GM03348 (cell line): ENCODE results near the gene ABCC9.
"Not testable (repeated sequence)": the region's sequence is repeated elsewhere in the genome, so short reads cannot be mapped to it uniquely, and the experiment has no call there.

Experiments
- DNase-seq: peaks from one replicate; pipeline ENCODE4 v3.0.0; 2012; ENCODE audit warnings: low spot score

The ABCC9 gene

GRCh38 chr12:21815306-21816062 lies 125.7 kb downstream of the ABCC9 start:
- no peak for DNase-seq

- no peak for DNase-seq
These were observed 126.4 kb downstream of the ABCC9 start for GRCh38 chr12:21814814-21815213.

- DNase-seq, result no peak
These were observed 126.9 kb downstream of the ABCC9 start for GRCh38 chr12:21814327-21814726.

- no peak for DNase-seq
These were observed 127.5 kb downstream of the ABCC9 start for GRCh38 chr12:21813751-21814150.

- DNase-seq, result no peak
These were observed 128.1 kb downstream of the ABCC9 start for GRCh38 chr12:21813125-21813524.

GRCh38 chr12:21812340-21812739 lies 128.9 kb downstream of the ABCC9 start:
- DNase-seq, result not testable (repeated sequence)

GRCh38 chr12:21809100-21809499 lies 132.1 kb downstream of the ABCC9 start:
- no peak for DNase-seq

GRCh38 chr12:21806255-21806654 lies 135.0 kb downstream of the ABCC9 start:
- DNase-seq, result no peak

GRCh38 chr12:21801522-21802288 lies 139.5 kb downstream of the ABCC9 start:
- DNase-seq, result no peak

GRCh38 chr12:21800011-21800410 lies 141.2 kb downstream of the ABCC9 start:
- DNase-seq, result no peak

GRCh38 chr12:21797539-21797938 lies 143.7 kb downstream of the ABCC9 start:
- no peak for DNase-seq

GRCh38 chr12:21795648-21796328 lies 145.4 kb downstream of the ABCC9 start:
- DNase-seq, result no peak

GRCh38 chr12:21794807-21795595 lies 146.2 kb downstream of the ABCC9 start:
- not testable (repeated sequence) for DNase-seq

GRCh38 chr12:21789687-21790086 lies 151.5 kb downstream of the ABCC9 start:
- DNase-seq, result not testable (repeated sequence)

GRCh38 chr12:21788089-21788983 lies 152.9 kb downstream of the ABCC9 start:
- no peak for DNase-seq

GRCh38 chr12:21786041-21786531 lies 155.1 kb downstream of the ABCC9 start:
- no peak for DNase-seq

GRCh38 chr12:21782723-21783122 lies 158.5 kb downstream of the ABCC9 start:
- DNase-seq, result not testable (repeated sequence)

GRCh38 chr12:21780786-21781185 lies 160.4 kb downstream of the ABCC9 start:
- DNase-seq, result no peak

GRCh38 chr12:21776175-21776574 lies 165.1 kb downstream of the ABCC9 start:
- DNase-seq, result no peak

- DNase-seq, result no peak
These were observed 165.9 kb downstream of the ABCC9 start for GRCh38 chr12:21775133-21775820.
